Measurements from ENCODE around the gene CUEDC1.

DNA sequence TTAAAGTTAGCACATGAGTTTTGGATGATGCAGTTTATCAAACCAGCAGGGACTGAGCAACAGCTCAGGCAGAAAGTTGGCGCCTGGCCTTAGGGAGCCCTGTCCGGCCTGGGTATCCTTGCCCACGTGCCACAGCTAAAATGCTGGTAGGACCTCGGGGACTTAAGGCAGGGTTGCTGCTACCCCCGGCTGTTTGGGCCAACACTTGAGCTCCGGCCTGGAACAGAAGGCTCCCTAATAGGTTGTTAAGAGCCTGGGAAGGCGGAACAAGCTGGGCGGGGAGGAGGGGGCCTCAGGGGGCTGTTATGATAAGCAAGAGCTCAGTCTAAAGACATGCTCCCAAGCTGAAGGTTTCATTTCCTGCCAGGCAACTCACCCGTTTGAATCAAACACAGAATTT, 39.7 kb downstream of the CUEDC1 start:
- TF ChIP-seq, protein P1, sequence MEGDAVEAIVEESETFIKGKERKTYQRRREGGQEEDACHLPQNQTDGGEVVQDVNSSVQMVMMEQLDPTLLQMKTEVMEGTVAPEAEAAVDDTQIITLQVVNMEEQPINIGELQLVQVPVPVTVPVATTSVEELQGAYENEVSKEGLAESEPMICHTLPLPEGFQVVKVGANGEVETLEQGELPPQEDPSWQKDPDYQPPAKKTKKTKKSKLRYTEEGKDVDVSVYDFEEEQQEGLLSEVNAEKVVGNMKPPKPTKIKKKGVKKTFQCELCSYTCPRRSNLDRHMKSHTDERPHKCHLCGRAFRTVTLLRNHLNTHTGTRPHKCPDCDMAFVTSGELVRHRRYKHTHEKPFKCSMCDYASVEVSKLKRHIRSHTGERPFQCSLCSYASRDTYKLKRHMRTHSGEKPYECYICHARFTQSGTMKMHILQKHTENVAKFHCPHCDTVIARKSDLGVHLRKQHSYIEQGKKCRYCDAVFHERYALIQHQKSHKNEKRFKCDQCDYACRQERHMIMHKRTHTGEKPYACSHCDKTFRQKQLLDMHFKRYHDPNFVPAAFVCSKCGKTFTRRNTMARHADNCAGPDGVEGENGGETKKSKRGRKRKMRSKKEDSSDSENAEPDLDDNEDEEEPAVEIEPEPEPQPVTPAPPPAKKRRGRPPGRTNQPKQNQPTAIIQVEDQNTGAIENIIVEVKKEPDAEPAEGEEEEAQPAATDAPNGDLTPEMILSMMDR (IDR thresholded peaks at IDR 0.05): no peak
- TF ChIP-seq, protein P2, sequence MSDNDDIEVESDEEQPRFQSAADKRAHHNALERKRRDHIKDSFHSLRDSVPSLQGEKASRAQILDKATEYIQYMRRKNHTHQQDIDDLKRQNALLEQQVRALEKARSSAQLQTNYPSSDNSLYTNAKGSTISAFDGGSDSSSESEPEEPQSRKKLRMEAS (IDR thresholded peaks at IDR 0.05): no peak
- TF ChIP-seq EP300 (IDR thresholded peaks at IDR 0.05) (no peak), RAD21 (conservative IDR thresholded peaks at IDR 0.05 in 1 of 2, IDR thresholded peaks at IDR 0.05 in 1 of 2) (no peak), POLR2A (IDR thresholded peaks at IDR 0.05; ENCODE audit: low read length) (no peak), GATA3 (IDR thresholded peaks at IDR 0.05; ENCODE audit: borderline replicate concordance) (no peak), BHLHE40 (IDR thresholded peaks at IDR 0.05; ENCODE audit: low read depth, low read length) (no peak), RFX5 (IDR thresholded peaks at IDR 0.05) (no peak)
- TF ChIP-seq, protein P3, sequence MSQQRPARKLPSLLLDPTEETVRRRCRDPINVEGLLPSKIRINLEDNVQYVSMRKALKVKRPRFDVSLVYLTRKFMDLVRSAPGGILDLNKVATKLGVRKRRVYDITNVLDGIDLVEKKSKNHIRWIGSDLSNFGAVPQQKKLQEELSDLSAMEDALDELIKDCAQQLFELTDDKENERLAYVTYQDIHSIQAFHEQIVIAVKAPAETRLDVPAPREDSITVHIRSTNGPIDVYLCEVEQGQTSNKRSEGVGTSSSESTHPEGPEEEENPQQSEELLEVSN (IDR thresholded peaks at IDR 0.05; ENCODE audit: borderline replicate concordance, low read depth): no peak
